GM19324 (cell line): ENCODE data around the gene RBM20.
A peak's percentile ranks its signal among the peaks of the same experiment; 100 is the strongest.
"Not testable (repeated sequence)": the region's sequence is repeated elsewhere in the genome, so short reads cannot be mapped to it uniquely, and the experiment has no call there.

Experiments used
- ATAC-seq: cut with Tn5 transposase; IDR thresholded peaks from one replicate; pipeline ENCODE4 v1.9.1; 2021; ENCODE audit warnings: mild to moderate bottlenecking, moderate library complexity; ENCODE audit not compliant: unreplicated experiment, low FRiP score

The RBM20 gene

GRCh38 chr10:110699859-110700468 lies 55.8 kb downstream of the RBM20 start:
- no peak for ATAC-seq

GRCh38 chr10:110700947-110701616 lies 56.9 kb downstream of the RBM20 start:
- no peak for ATAC-seq

- no peak for ATAC-seq
Observed at GRCh38 chr10:110701617-110701971, 57.5 kb downstream of the RBM20 start.

- no peak for ATAC-seq
Observed at GRCh38 chr10:110704070-110704469, 59.9 kb downstream of the RBM20 start.

GRCh38 chr10:110704906-110705476 lies 60.9 kb downstream of the RBM20 start:
- no peak for ATAC-seq

GRCh38 chr10:110705596-110705995 lies 61.5 kb downstream of the RBM20 start:
- ATAC-seq, result not testable (repeated sequence)

GRCh38 chr10:110706690-110707098 lies 62.6 kb downstream of the RBM20 start:
- no peak for ATAC-seq

- no peak for ATAC-seq
Observed at GRCh38 chr10:110708776-110709443, 64.8 kb downstream of the RBM20 start.

GRCh38 chr10:110709444-110709828 lies 65.3 kb downstream of the RBM20 start:
- no peak for ATAC-seq

- ATAC-seq, result no peak
Observed at GRCh38 chr10:110709964-110710587, 65.9 kb downstream of the RBM20 start.

GRCh38 chr10:110710621-110711020 lies 66.5 kb downstream of the RBM20 start:
- ATAC-seq, result no peak

GRCh38 chr10:110711382-110711781 lies 67.2 kb downstream of the RBM20 start:
- ATAC-seq, result no peak

- no peak for ATAC-seq
Observed at GRCh38 chr10:110714356-110714755, 70.2 kb downstream of the RBM20 start.

- no peak for ATAC-seq
Observed at GRCh38 chr10:110717781-110718589, 73.8 kb downstream of the RBM20 start.

GRCh38 chr10:110721406-110722038 lies 77.4 kb downstream of the RBM20 start:
- ATAC-seq, result no peak

- no peak for ATAC-seq
Observed at GRCh38 chr10:110723224-110723891, 79.2 kb downstream of the RBM20 start.

GRCh38 chr10:110724116-110724921 lies 80.2 kb downstream of the RBM20 start:
- ATAC-seq, result peak; percentile 70

GRCh38 chr10:110724937-110725336 lies 80.8 kb downstream of the RBM20 start:
- no peak for ATAC-seq
